ENCODE measurements around the gene ITPR3.

DNA sequence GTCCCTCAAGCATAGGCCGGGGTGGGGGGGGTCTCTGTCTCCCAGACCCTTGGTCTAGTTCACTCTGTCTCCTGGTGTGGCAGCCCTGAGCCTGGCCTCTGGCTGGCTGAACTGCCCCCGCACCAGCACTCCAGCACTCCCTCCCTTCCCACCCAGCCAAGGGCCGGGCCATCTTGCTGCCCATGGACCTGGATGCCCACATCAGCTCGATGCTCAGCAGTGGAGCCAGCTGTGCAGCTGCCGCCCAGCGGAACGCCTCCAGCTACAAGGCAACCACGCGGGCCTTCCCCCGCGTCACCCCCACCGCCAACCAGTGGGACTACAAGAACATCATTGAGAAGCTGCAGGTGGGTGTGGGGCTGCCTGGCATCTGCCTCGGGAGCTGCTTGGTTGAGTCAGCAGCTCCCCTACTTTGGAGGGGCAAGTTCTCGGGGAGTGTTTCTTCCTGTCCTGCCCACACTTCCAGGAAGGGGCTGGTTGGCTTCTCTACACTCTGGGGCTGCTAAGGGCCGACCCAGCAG lies 62.0 kb downstream of the ITPR3 start:
- TF ChIP-seq, protein P1, sequence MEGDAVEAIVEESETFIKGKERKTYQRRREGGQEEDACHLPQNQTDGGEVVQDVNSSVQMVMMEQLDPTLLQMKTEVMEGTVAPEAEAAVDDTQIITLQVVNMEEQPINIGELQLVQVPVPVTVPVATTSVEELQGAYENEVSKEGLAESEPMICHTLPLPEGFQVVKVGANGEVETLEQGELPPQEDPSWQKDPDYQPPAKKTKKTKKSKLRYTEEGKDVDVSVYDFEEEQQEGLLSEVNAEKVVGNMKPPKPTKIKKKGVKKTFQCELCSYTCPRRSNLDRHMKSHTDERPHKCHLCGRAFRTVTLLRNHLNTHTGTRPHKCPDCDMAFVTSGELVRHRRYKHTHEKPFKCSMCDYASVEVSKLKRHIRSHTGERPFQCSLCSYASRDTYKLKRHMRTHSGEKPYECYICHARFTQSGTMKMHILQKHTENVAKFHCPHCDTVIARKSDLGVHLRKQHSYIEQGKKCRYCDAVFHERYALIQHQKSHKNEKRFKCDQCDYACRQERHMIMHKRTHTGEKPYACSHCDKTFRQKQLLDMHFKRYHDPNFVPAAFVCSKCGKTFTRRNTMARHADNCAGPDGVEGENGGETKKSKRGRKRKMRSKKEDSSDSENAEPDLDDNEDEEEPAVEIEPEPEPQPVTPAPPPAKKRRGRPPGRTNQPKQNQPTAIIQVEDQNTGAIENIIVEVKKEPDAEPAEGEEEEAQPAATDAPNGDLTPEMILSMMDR (IDR thresholded peaks at IDR 0.05), result no peak
- no peak for TF ChIP-seq POLR2A (IDR thresholded peaks at IDR 0.05)
